Dermis blood vessel endothelial cell (primary cell): ENCODE results near the gene ZNF407. TPM values are rescaled to one million over a fixed set of nuclear protein-coding genes. Genes with fewer than 3 reads are reported as not detected.

Experiments used
- DNase-seq: peaks from one replicate; pipeline ENCODE4 v3.0.0; 2010
- total RNA-seq: library from RNA; depleted of rRNA; stranded (reverse); fragments of >200 nt; gene quantifications from 2 replicates; pipeline ENCODE4 v1.2.3, GENCODE V29; 2014

The ZNF407 gene
- total RNA-seq, 1 donor from 2014 or later: 22.8 TPM

GRCh38 chr18:75108579-75109318 lies 511.1 kb downstream of the ZNF407 start:
- DNase-seq: no peak

- DNase-seq: no peak
These were observed 511.6 kb downstream of the ZNF407 start for GRCh38 chr18:75109319-75109691.

GRCh38 chr18:75109819-75110218 lies 512.1 kb downstream of the ZNF407 start:
- DNase-seq: no peak

GRCh38 chr18:75110311-75110710 lies 512.6 kb downstream of the ZNF407 start:
- DNase-seq: no peak

DNA sequence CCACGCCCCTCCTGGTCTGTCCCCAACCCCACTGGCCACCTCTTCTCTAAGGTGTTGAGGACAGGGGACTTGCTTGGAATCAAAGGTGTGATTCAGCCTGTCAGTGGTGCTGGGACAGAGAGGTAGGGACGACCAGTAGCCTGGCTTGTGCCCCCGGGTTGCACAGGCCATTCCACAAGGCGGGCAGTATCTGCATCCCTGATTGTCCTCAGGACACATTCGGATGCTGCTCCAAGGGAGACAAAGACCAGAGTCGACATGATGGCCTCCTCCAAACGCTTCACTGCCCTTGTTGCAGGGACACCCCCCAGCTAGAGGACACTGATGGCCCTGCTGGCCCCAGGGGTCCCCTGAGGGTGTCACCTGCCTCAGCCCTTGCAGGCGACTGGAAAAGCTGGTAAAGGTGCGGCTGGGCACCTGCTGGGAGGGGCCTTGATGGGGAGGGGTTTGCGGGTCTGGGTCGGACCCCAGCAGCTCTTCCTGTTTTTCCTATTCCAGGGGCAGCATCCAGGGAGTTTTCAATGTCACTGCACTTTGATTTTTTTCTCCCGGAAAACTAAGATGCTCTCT lies 513.3 kb downstream of the ZNF407 start:
- DNase-seq: no peak

- no peak for DNase-seq
These were observed 514.1 kb downstream of the ZNF407 start for GRCh38 chr18:75111760-75112159.

- DNase-seq: no peak
These were observed 514.8 kb downstream of the ZNF407 start for GRCh38 chr18:75112186-75113096.

GRCh38 chr18:75113455-75113854 lies 515.8 kb downstream of the ZNF407 start:
- DNase-seq: no peak

DNA sequence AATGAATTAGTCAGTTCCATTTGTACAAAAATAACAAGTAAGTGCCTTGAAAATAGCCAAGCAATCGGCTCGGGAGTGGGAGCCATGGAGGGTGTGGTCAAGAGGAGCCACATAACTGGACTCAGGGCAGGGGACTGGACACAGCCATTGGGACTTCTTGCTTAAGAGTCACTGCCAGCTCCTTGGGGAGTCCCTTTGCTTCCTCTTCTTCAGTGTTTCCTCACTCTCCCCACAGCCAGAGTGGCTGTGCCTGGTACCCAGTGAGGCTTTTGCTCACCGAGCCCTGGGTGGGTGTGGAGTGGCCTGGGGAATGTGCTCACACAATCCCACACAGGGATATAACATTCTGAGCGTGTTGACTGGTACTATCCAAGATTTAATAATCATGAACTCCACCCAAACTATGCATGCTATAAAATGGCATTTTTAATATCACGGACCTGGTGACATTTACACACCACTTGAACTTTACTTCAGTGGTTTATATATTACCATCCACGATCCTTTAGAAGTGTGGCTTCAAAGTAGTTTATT lies 516.6 kb downstream of the ZNF407 start:
- DNase-seq: no peak

Other genes starting within 250 kb of the ZNF407 start
- not detected in 2 replicates for gene DIPK1C, start 140.6 kb upstream of the ZNF407 start, total RNA-seq
- 124 and 161 TPM in 2 replicates for gene CNDP2, start 101.5 kb upstream of the ZNF407 start, total RNA-seq
- not detected in 2 replicates for gene CNDP1, start 63.4 kb upstream of the ZNF407 start, total RNA-seq